Panc1 (cell line): Measurements from ENCODE around the gene CETN3.

ENCODE experiments used
- POLR2AphosphoS5 ChIP-seq: IDR thresholded peaks from 2 replicates; pipeline ENCODE4 v1.6.1; 2012; ENCODE audit warnings: mild to moderate bottlenecking, low read depth, low read length, moderate library complexity
- SIN3A ChIP-seq: IDR thresholded peaks from 2 replicates; pipeline ENCODE4 v1.6.1; 2012; ENCODE audit warnings: low read depth, mild to moderate bottlenecking, low read length, moderate library complexity, borderline replicate concordance; ENCODE audit not compliant: insufficient read depth
- TCF7L2 ChIP-seq: IDR thresholded peaks from 2 replicates; pipeline ENCODE4 v1.6.1; 2011; ENCODE audit warnings: mild to moderate bottlenecking, low read depth, low read length, inconsistent platforms
- TF ChIP-seq, protein P1 (sequence below): fragments of 450-650 bp; IDR thresholded peaks from 2 replicates; pipeline ENCODE4 v1.5.1; 2017; ENCODE audit warnings: mild to moderate bottlenecking
- TF ChIP-seq, protein P2 (sequence below), 2 experiments: IDR thresholded peaks; 2 replicates each; pipeline ENCODE4 v1.6.1; 2011 to 2012; ENCODE audit warnings: low read depth in 2 of 2, control low read depth in 1 of 2, low read length in 1 of 2, mild to moderate bottlenecking in 1 of 2, moderate library complexity in 1 of 2; ENCODE audit not compliant: insufficient read depth in 1 of 2

DNA sequence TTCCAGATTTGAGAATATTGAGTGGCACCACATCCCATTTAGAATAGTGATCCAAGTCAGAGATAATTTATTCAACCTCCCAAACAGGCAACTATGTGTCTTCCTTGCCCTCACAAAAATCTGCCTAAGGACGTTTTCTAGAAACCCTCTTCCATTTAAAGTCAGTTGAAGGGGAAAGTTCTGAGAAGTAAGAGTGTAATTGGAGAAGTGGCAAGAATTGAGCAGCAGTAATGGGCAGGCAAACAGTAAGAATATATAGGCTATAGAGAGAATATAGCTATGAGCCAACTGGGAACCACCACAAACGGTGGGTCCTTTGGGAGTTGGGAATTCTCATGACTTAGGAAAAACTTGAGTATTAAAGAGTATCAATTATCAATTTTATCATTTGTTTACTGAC, 31.1 kb upstream of the CETN3 start:
- TF ChIP-seq, protein P1, sequence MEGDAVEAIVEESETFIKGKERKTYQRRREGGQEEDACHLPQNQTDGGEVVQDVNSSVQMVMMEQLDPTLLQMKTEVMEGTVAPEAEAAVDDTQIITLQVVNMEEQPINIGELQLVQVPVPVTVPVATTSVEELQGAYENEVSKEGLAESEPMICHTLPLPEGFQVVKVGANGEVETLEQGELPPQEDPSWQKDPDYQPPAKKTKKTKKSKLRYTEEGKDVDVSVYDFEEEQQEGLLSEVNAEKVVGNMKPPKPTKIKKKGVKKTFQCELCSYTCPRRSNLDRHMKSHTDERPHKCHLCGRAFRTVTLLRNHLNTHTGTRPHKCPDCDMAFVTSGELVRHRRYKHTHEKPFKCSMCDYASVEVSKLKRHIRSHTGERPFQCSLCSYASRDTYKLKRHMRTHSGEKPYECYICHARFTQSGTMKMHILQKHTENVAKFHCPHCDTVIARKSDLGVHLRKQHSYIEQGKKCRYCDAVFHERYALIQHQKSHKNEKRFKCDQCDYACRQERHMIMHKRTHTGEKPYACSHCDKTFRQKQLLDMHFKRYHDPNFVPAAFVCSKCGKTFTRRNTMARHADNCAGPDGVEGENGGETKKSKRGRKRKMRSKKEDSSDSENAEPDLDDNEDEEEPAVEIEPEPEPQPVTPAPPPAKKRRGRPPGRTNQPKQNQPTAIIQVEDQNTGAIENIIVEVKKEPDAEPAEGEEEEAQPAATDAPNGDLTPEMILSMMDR = no peak
- TF ChIP-seq POLR2AphosphoS5 (no peak), SIN3A (no peak), TCF7L2 (no peak)
- TF ChIP-seq, protein P2, sequence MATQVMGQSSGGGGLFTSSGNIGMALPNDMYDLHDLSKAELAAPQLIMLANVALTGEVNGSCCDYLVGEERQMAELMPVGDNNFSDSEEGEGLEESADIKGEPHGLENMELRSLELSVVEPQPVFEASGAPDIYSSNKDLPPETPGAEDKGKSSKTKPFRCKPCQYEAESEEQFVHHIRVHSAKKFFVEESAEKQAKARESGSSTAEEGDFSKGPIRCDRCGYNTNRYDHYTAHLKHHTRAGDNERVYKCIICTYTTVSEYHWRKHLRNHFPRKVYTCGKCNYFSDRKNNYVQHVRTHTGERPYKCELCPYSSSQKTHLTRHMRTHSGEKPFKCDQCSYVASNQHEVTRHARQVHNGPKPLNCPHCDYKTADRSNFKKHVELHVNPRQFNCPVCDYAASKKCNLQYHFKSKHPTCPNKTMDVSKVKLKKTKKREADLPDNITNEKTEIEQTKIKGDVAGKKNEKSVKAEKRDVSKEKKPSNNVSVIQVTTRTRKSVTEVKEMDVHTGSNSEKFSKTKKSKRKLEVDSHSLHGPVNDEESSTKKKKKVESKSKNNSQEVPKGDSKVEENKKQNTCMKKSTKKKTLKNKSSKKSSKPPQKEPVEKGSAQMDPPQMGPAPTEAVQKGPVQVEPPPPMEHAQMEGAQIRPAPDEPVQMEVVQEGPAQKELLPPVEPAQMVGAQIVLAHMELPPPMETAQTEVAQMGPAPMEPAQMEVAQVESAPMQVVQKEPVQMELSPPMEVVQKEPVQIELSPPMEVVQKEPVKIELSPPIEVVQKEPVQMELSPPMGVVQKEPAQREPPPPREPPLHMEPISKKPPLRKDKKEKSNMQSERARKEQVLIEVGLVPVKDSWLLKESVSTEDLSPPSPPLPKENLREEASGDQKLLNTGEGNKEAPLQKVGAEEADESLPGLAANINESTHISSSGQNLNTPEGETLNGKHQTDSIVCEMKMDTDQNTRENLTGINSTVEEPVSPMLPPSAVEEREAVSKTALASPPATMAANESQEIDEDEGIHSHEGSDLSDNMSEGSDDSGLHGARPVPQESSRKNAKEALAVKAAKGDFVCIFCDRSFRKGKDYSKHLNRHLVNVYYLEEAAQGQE (IDR thresholded peaks at IDR 0.05; ENCODE audit: insufficient read depth in 1 of 2, low read depth in 2 of 2, low read length in 1 of 2) = no peak
